CD4-positive, alpha-beta T cell treated with Interleukin-6 at 100 ng/mL for 8 hours (primary cell): ENCODE results near the gene GPR22.

Experiments used
- DNase-seq: peaks from one replicate; pipeline ENCODE4 v3.0.0-alpha.2; 2020; ENCODE audit warnings: mixed read lengths, low spot score

GPR22 gene

GRCh38 chr7:107479303-107479702 lies 9.4 kb downstream of the GPR22 start:
- DNase-seq, result no peak

GRCh38 chr7:107480932-107481331 lies 11.1 kb downstream of the GPR22 start:
- DNase-seq, result no peak

GRCh38 chr7:107482571-107482970 lies 12.7 kb downstream of the GPR22 start:
- no peak for DNase-seq

- no peak for DNase-seq
Measured at GRCh38 chr7:107486041-107486440, 16.2 kb downstream of the GPR22 start.

- no peak for DNase-seq
Measured at GRCh38 chr7:107492875-107493274, 23.0 kb downstream of the GPR22 start.

- DNase-seq, result no peak
Measured at GRCh38 chr7:107494315-107494751, 24.5 kb downstream of the GPR22 start.

- no peak for DNase-seq
Measured at GRCh38 chr7:107494884-107495283, 25.0 kb downstream of the GPR22 start.

GRCh38 chr7:107495516-107495915 lies 25.7 kb downstream of the GPR22 start:
- no peak for DNase-seq

GRCh38 chr7:107499731-107500130 lies 29.9 kb downstream of the GPR22 start:
- DNase-seq, result no peak

- DNase-seq, result no peak
Measured at GRCh38 chr7:107501593-107501992, 31.7 kb downstream of the GPR22 start.

GRCh38 chr7:107502154-107502553 lies 32.3 kb downstream of the GPR22 start:
- DNase-seq, result no peak

- DNase-seq, result no peak
Measured at GRCh38 chr7:107502797-107503196, 32.9 kb downstream of the GPR22 start.

GRCh38 chr7:107503687-107504086 lies 33.8 kb downstream of the GPR22 start:
- DNase-seq, result no peak

- DNase-seq, result no peak
Measured at GRCh38 chr7:107505362-107505761, 35.5 kb downstream of the GPR22 start.

GRCh38 chr7:107505997-107506673 lies 36.3 kb downstream of the GPR22 start:
- DNase-seq, result no peak

GRCh38 chr7:107506674-107507339 lies 37.0 kb downstream of the GPR22 start:
- DNase-seq, result no peak
